Keratinocyte (primary cell): ENCODE measurements around the gene SRPK1. TPM values are rescaled to one million over a fixed set of nuclear protein-coding genes. Genes with fewer than 3 reads are reported as not detected.

Experiments
- DNase-seq: peaks from one replicate; pipeline ENCODE4 v3.0.0-alpha.2; 2011; ENCODE audit warnings: low read depth, missing footprints, low spot score
- FAIRE-seq: peaks from 2 replicates; lab custom pipeline; 2011; peaks lifted over from hg19 to GRCh38; lab: Jason Lieb, UNC
- H2AFZ ChIP-seq: 2 replicates; pipeline ENCODE4 v1.6.0; 2012; ENCODE audit warnings: low read length, control low read depth, inconsistent platforms; ENCODE audit not compliant: control insufficient read depth
- H3K27ac ChIP-seq: 2 replicates; pipeline ENCODE4 v1.5.1; 2011; ENCODE audit warnings: low read length; ENCODE audit not compliant: control insufficient read depth, insufficient read depth
- H3K27me3 ChIP-seq: 3 replicates; pipeline ENCODE4 v1.6.0; 2011; ENCODE audit warnings: low read length; ENCODE audit not compliant: control insufficient read depth, insufficient read depth; ENCODE audit errors: extremely low read depth
- H3K36me3 ChIP-seq, 2 experiments: 2 replicates in 1 of 2; 3 replicates in 1 of 2; pipeline ENCODE4 v1.5.1; 2011; ENCODE audit warnings: low read length in 2 of 2, mild to moderate bottlenecking in 1 of 2; ENCODE audit not compliant: control insufficient read depth in 2 of 2, insufficient read depth in 2 of 2; ENCODE audit errors: extremely low read depth in 1 of 2
- H3K4me1 ChIP-seq: 3 replicates; pipeline ENCODE4 v1.5.1; 2011; ENCODE audit warnings: low read length; ENCODE audit not compliant: control insufficient read depth, insufficient read depth; ENCODE audit errors: extremely low read depth
- H3K4me2 ChIP-seq: 3 replicates; pipeline ENCODE4 v1.6.0; 2011; ENCODE audit warnings: low read depth, low read length; ENCODE audit not compliant: control insufficient read depth, insufficient read depth; ENCODE audit errors: extremely low read depth
- H3K4me3 ChIP-seq, 3 experiments: fragments of 200-600 bp in 1 of 3; sonication (generic) in 1 of 3; 2 replicates in 2 of 3; 3 replicates in 1 of 3; pipeline ENCODE4 v1.5.1; 2011 to 2016; ENCODE audit warnings: low read length in 3 of 3, mild to moderate bottlenecking in 3 of 3, control low read depth in 2 of 3, inconsistent platforms in 1 of 3, low read depth in 1 of 3, mixed read lengths in 1 of 3, mixed run types in 1 of 3, moderate library complexity in 1 of 3; ENCODE audit not compliant: control insufficient read depth in 2 of 3, insufficient read depth in 2 of 3; ENCODE audit errors: extremely low read depth in 1 of 3
- H3K79me2 ChIP-seq: 2 replicates; pipeline ENCODE4 v1.6.0; 2012; ENCODE audit warnings: low read length; ENCODE audit not compliant: control insufficient read depth, insufficient read depth
- H3K9ac ChIP-seq: 3 replicates; pipeline ENCODE4 v1.6.0; 2011; ENCODE audit warnings: low read length; ENCODE audit not compliant: control insufficient read depth, insufficient read depth; ENCODE audit errors: extremely low read depth
- H3K9me1 ChIP-seq: 3 replicates; pipeline ENCODE4 v1.6.0; 2011; ENCODE audit warnings: low read length; ENCODE audit not compliant: control insufficient read depth, insufficient read depth; ENCODE audit errors: extremely low read depth
- H3K9me3 ChIP-seq: 2 replicates; pipeline ENCODE4 v1.5.1; 2012; ENCODE audit warnings: low read depth, low read length; ENCODE audit not compliant: control insufficient read depth
- H4K20me1 ChIP-seq: 3 replicates; pipeline ENCODE4 v1.6.0; 2011; ENCODE audit warnings: low read length; ENCODE audit not compliant: control insufficient read depth, insufficient read depth; ENCODE audit errors: extremely low read depth
- EZH2 ChIP-seq: IDR thresholded peaks from one replicate; pipeline ENCODE4 v1.6.1; 2012; ENCODE audit warnings: inconsistent platforms, mild to moderate bottlenecking, low read length, moderate library complexity
- dilution Hi-C: fragments of 300-500 bp; cut with MboI; formaldehyde crosslinking; loops from one replicate; pipeline ENCODE4 v1.7.0; 2020; ENCODE audit warnings: low sequenced_read_pairs; ENCODE audit not compliant: extremely low pct_ligation_motif_present
- polyA plus RNA-seq, 5 experiments: library from polyadenylated mRNA; depleted of rRNA in 3 of 5; stranded (reverse) in 3 of 5; stranded (forward) in 1 of 5; unstranded in 1 of 5; fragments of >200 nt; gene quantifications; 1 replicate in 1 of 5; 2 replicates in 3 of 5; 3 replicates in 1 of 5; pipeline versions ENCODE4 v1.2.1 to v1.2.3, GENCODE V29; 2011 to 2012; ENCODE audit warnings: missing spikeins in 2 of 5, low read depth in 1 of 5, low replicate concordance in 1 of 5
- TF ChIP-seq, protein P1 (sequence below), 3 experiments: IDR thresholded peaks in 1 of 3; conservative IDR thresholded peaks in 1 of 3; optimal IDR thresholded peaks in 1 of 3; 2 replicates in 2 of 3; 3 replicates in 1 of 3; pipeline versions ENCODE3 to v1.5.1; 2011; ENCODE audit warnings: low read length in 3 of 3, mild to moderate bottlenecking in 3 of 3, moderate library complexity in 2 of 3, control low read depth in 1 of 3, inconsistent platforms in 1 of 3; ENCODE audit not compliant: insufficient read depth in 2 of 3; ENCODE audit errors: extremely low read depth in 1 of 3

Gene SRPK1
- polyA plus RNA-seq, 1 donor (not counting 4 experiments of a cell fraction or from before 2014, with no cell fraction given), result 64.1 TPM

DNA sequence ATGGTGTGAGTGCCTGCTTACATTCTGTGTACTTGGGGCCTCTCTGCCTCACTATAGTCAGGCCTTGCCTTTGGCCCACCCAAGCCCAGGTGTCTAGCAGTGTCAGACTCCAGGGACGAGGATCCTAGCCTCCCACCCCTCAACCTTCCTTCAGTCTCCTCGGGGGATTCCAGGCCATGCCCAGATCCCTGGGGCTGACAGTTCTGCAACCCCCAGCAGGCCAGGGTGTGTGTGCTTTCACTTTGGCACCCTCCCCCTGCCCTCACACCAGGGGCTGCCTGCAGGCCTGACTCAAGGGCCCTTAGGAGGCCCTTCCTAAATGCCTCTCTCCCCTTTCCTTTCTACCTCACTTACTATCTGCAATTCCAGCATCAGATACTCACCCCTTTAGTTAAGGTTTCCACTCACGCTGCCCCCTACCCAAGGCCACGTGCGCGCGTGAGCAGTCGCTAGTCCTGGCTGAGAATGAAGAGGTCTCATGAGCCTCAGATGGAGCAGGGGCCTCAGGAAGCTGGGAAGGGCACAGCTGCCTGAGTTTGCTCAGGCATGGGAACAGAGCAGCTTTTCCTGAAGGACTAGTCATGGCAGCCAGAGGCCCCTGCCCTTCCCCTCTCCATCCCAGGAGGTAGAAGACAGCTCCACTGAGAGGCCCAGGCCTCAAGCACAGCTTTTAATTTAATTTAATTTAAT is 122.9 kb downstream of the SRPK1 start:
- FAIRE-seq (no peak), DNase-seq (no peak)
- H3K4me3 ChIP-seq, result no peak overlapping the region
- H3K9me3 ChIP-seq, result no peaks in the 10 kb centered on the region
- H3K4me2 ChIP-seq, result no peak overlapping the region
- no peaks in the 10 kb centered on the region for H3K79me2 ChIP-seq
- dilution Hi-C loops, result no loop called here
- H3K9ac ChIP-seq, result no peak overlapping the region
- no peak overlapping the region for H2AFZ ChIP-seq
- H3K27me3 ChIP-seq, result no peaks in the 10 kb centered on the region
- no peaks in the 10 kb centered on the region for H3K36me3 ChIP-seq
- no peaks in the 10 kb centered on the region for H3K9me1 ChIP-seq
- no peak overlapping the region for H3K27ac ChIP-seq
- no peaks in the 10 kb centered on the region for H3K4me1 ChIP-seq
- H4K20me1 ChIP-seq, result no peaks in the 10 kb centered on the region
- TF ChIP-seq EZH2, result no peak
- TF ChIP-seq, protein P1, sequence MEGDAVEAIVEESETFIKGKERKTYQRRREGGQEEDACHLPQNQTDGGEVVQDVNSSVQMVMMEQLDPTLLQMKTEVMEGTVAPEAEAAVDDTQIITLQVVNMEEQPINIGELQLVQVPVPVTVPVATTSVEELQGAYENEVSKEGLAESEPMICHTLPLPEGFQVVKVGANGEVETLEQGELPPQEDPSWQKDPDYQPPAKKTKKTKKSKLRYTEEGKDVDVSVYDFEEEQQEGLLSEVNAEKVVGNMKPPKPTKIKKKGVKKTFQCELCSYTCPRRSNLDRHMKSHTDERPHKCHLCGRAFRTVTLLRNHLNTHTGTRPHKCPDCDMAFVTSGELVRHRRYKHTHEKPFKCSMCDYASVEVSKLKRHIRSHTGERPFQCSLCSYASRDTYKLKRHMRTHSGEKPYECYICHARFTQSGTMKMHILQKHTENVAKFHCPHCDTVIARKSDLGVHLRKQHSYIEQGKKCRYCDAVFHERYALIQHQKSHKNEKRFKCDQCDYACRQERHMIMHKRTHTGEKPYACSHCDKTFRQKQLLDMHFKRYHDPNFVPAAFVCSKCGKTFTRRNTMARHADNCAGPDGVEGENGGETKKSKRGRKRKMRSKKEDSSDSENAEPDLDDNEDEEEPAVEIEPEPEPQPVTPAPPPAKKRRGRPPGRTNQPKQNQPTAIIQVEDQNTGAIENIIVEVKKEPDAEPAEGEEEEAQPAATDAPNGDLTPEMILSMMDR (optimal IDR thresholded peaks at IDR 0.05 in 1 of 3, IDR thresholded peaks at IDR 0.05 in 1 of 3, conservative IDR thresholded peaks at IDR 0.05 in 1 of 3; ENCODE audit: extremely low read depth in 1 of 3, insufficient read depth in 2 of 3, low read length in 3 of 3), result no peak

DNA sequence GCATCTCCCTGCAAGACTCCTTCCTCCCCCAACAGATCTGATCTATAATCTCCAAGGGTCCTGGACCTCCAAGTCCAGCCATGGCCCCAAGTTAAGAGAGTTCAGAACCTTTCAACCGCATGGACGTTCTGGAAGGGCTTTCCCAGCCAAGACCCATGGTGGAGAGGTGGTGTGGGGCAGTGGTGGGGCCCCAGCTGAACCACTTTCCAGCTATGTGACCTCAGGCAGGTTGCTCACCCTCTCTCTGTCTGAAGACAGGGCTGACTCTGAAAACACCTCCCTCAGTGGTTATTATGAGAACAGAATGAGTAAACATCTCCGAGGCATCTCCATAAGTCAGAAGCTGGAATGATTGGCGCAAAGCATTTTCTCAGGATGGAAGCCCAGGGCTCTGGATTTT is 124.7 kb downstream of the SRPK1 start:
- Histone ChIP-seq H3K27me3 (no peaks in the 10 kb centered on the region), H3K9me3 (no peaks in the 10 kb centered on the region), H3K27ac (no peak overlapping the region), H3K9me1 (no peaks in the 10 kb centered on the region), H2AFZ (no peak overlapping the region), H4K20me1 (no peaks in the 10 kb centered on the region), H3K9ac (no peak overlapping the region), H3K4me2 (no peak overlapping the region), H3K79me2 (no peaks in the 10 kb centered on the region), H3K4me1 (no peaks in the 10 kb centered on the region), H3K36me3 (no peaks in the 10 kb centered on the region), H3K4me3 (no peak overlapping the region)
- no peak for TF ChIP-seq EZH2
- TF ChIP-seq, protein P1 (optimal IDR thresholded peaks at IDR 0.05 in 1 of 3, IDR thresholded peaks at IDR 0.05 in 1 of 3, conservative IDR thresholded peaks at IDR 0.05 in 1 of 3; ENCODE audit: extremely low read depth in 1 of 3, insufficient read depth in 2 of 3, low read length in 3 of 3), result no peak
- FAIRE-seq (no peak), DNase-seq (no peak)
- dilution Hi-C loops, result no loop called here
